ENCODE results near the gene PPP1R12A. TPM values are rescaled to one million over a fixed set of nuclear protein-coding genes. Genes with fewer than 3 reads are reported as not detected.
A peak's percentile ranks its signal among the peaks of the same experiment; 100 is the strongest.

The PPP1R12A gene
- total and polyA plus RNA-seq, 10 donors: 14.4 to 141 (median 103) TPM

GRCh38 chr12:79765157-79765556, 169.7 kb downstream of the PPP1R12A start:
- no peak for DNase-seq
- no peaks in the 10 kb centered on the region for H3K27me3 ChIP-seq (replicated peaks in 1 of 7)
- no peak overlapping the region for H3K27ac ChIP-seq
- no peaks in the 10 kb centered on the region for H3K9me3 ChIP-seq
- no peak for TF ChIP-seq CTCF (IDR thresholded peaks at IDR 0.05 in 8 of 11, conservative IDR thresholded peaks at IDR 0.05 in 3 of 11)
- no peak for TF ChIP-seq POLR2AphosphoS5 (IDR thresholded peaks at IDR 0.05)
- no peak for TF ChIP-seq POLR2A (IDR thresholded peaks at IDR 0.05)
- intact Hi-C loops (cut with DNase I; ENCODE audit: low total_unique reads): no loop called here
- H3K4me1 ChIP-seq: no peaks in the 10 kb centered on the region
- WGBS, 5 donors: 79 to 89% (median 88%) methylated on average over 1 of the region's 1 CpG
- no peaks in the 10 kb centered on the region for H3K36me3 ChIP-seq
- H3K4me3 ChIP-seq: no peak overlapping the region

GRCh38 chr12:79764641-79765040, 170.3 kb downstream of the PPP1R12A start:
- peak overlapping the region in 2 of 8 donors; percentile 20 to 25 for H3K27ac ChIP-seq
- intact Hi-C loops (cut with DNase I; ENCODE audit: low total_unique reads): no loop called here
- 86 to 93% (median 92%) methylated on average over 3 of the region's 3 CpGs for WGBS, 5 donors
- no peaks in the 10 kb centered on the region for H3K36me3 ChIP-seq
- no peak overlapping the region for H3K4me3 ChIP-seq
- TF ChIP-seq CTCF (IDR thresholded peaks at IDR 0.05 in 8 of 11, conservative IDR thresholded peaks at IDR 0.05 in 3 of 11) (no peak), POLR2AphosphoS5 (IDR thresholded peaks at IDR 0.05) (no peak), POLR2A (IDR thresholded peaks at IDR 0.05) (no peak)
- no peaks in the 10 kb centered on the region for H3K4me1 ChIP-seq
- no peak for DNase-seq
- no peaks in the 10 kb centered on the region for H3K27me3 ChIP-seq (replicated peaks in 1 of 7)
- no peaks in the 10 kb centered on the region for H3K9me3 ChIP-seq

GRCh38 chr12:79763766-79764452, 171.0 kb downstream of the PPP1R12A start:
- no peaks in the 10 kb centered on the region for H3K4me1 ChIP-seq
- no peak for DNase-seq
- H3K27ac ChIP-seq: peak overlapping the region in 3 of 8 donors; percentile 18 to 25 (median 20)
- peaks cover 0 to 6% (median 0%) of the 10 kb centered on the region in 8 donors for H3K9me3 ChIP-seq
- WGBS, 5 donors: 81 to 90% (median 87%) methylated on average over 5 of the region's 5 CpGs
- no peak overlapping the region for H3K4me3 ChIP-seq
- TF ChIP-seq POLR2A (IDR thresholded peaks at IDR 0.05) (no peak), CTCF (IDR thresholded peaks at IDR 0.05 in 8 of 11, conservative IDR thresholded peaks at IDR 0.05 in 3 of 11) (no peak), POLR2AphosphoS5 (IDR thresholded peaks at IDR 0.05) (no peak)
- H3K27me3 ChIP-seq (replicated peaks in 1 of 7): no peaks in the 10 kb centered on the region
- H3K36me3 ChIP-seq: no peaks in the 10 kb centered on the region
- intact Hi-C loops (cut with DNase I; ENCODE audit: low total_unique reads): no loop called here

GRCh38 chr12:79761341-79761740, 173.6 kb downstream of the PPP1R12A start:
- intact Hi-C loops (cut with DNase I; ENCODE audit: low total_unique reads): no loop called here
- TF ChIP-seq POLR2AphosphoS5 (IDR thresholded peaks at IDR 0.05) (no peak), POLR2A (IDR thresholded peaks at IDR 0.05) (no peak), CTCF (IDR thresholded peaks at IDR 0.05 in 8 of 11, conservative IDR thresholded peaks at IDR 0.05 in 3 of 11) (no peak)
- Histone ChIP-seq H3K4me3 (no peak overlapping the region), H3K27ac (no peak overlapping the region), H3K9me3 (peaks cover 0 to 24% (median 11%) of the 10 kb centered on the region in 8 donors), H3K4me1 (no peaks in the 10 kb centered on the region), H3K36me3 (no peaks in the 10 kb centered on the region), H3K27me3 (replicated peaks in 1 of 7) (no peaks in the 10 kb centered on the region)
- DNase-seq: no peak
- 81 to 100% (median 94%) methylated on average over 1 of the region's 1 CpG for WGBS, 5 donors
